GM15510 (cell line): ENCODE results near the gene CRTC3.

Experiments
- POLR2A ChIP-seq: IDR thresholded peaks from 3 replicates; pipeline ENCODE4 v1.6.1; 2011; ENCODE audit warnings: borderline replicate concordance; ENCODE audit not compliant: insufficient read length; ENCODE audit errors: extremely low read depth

The CRTC3 gene

GRCh38 chr15:90618330-90619125, 88.8 kb downstream of the CRTC3 start:
- no peak for TF ChIP-seq POLR2A

- TF ChIP-seq POLR2A, result no peak
These were observed 89.7 kb downstream of the CRTC3 start for GRCh38 chr15:90619468-90619867.

DNA sequence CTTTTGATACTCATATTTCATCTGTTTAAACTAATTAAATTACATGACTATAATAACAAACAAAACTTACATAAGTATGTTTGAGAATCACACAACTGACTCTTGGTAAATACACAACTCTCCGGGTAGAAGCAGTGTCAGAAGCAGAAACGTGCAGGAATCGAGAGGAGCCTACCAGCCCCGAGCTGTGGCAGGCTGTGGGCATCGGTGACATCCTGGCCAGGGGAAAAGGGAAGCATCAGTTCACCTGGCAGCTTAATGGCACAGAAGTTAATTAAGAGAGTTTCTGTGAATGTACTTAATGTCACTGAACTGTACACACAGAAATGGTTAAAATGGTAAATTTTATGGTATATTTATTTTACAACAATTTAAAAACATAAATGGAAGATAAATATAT, 90.2 kb downstream of the CRTC3 start:
- TF ChIP-seq POLR2A, result no peak

GRCh38 chr15:90620379-90621067, 90.8 kb downstream of the CRTC3 start:
- TF ChIP-seq POLR2A, result no peak

DNA sequence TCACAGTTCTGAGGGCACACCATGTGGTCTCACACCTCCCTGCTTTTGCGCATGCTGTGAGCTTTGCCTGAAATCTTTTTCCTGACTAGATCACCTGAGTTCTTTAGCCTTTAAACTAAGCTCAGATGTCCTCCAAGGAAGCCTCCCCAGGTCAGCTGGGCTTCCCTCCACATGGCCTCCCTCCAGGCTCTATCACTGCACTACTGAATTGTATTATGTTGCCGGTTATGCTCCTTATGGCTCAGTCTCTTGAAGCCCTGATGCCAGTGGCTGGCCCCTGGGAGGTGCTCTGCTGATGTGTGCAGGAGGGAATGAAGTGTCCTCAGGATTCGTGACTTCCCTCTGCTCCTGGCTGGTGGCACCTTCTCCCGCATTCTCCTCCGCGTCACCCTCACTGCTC, 94.1 kb downstream of the CRTC3 start:
- TF ChIP-seq POLR2A, result no peak

DNA sequence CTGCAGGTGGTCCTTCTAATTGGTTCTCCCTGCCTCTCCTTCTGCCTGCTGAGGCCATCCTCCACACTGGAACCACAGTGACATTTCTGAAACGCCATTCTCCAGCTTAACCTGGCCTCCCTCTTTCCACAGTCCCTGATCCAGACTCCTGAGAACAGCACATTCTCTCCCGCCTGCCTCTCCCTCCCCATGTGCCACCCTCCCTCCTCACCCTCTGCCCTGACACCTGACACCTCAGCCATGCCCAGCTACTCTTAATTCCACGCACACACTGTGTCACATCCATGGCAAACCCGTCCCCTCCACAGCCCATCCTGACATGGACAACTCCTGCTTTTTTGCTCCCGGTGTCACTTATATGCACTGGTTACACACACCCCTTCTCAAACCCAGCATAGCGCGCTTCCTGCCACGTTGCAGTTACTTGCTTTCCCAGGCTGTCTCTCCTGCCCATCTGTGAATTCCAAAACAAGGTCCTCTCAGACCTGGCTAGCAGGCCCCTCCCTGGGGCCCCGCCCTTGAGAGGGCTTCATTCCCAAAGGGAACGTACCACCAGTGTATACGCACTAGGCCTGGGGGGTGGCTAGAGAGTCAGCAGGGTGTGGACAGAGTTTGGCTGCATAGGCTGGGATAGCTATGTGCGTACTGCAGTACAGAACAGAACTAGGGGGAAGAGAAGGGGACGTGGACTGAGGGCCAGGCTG, 94.7 kb downstream of the CRTC3 start:
- no peak for TF ChIP-seq POLR2A

GRCh38 chr15:90625037-90625436, 95.3 kb downstream of the CRTC3 start:
- TF ChIP-seq POLR2A, result no peak

- no peak for TF ChIP-seq POLR2A
These were observed 99.5 kb downstream of the CRTC3 start for GRCh38 chr15:90629217-90629616.

GRCh38 chr15:90633360-90633759, 103.6 kb downstream of the CRTC3 start:
- TF ChIP-seq POLR2A, result no peak

- TF ChIP-seq POLR2A, result no peak
These were observed 108.0 kb downstream of the CRTC3 start for GRCh38 chr15:90637693-90638092.

DNA sequence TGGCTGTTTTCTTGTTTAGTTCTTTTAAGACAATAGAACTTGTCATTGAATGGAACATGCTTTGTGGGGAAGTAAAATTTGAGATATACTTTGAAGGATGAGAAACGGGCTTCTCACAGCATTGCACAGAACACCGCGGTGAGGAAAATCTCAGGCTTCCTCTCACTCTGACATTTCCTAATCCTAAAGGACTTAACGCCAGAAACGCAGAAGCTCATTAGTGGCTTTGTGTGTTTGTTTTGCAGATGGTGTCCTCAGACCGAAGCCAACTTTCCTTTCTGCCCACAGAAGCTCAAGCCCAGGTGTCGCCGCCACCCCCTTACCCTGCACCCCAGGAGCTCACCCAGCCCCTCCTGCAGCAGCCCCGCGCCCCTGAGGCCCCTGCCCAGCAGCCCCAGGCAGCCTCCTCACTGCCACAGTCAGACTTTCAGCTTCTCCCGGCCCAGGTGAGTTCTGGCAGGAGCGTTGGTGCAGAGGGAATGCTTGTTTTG, 108.5 kb downstream of the CRTC3 start:
- TF ChIP-seq POLR2A, result no peak

DNA sequence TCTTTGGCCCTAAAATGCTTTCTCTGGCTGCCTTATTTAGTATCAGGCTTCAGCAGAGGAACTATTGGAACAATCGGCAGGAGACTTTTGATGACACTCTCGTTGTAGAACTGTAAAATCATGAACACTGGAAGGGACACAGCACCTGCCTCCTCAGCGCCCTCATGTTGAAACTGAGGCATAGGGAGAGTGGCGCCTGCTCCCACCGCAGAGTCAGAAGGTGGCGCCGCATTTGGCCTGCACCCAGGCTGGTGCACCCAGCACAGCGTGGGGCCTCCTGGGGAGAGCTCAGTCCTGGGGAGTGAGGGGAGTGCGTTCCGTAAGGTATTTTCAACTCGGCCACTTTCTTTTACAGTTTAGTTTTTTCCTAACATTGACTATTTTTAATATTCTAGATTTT, 109.2 kb downstream of the CRTC3 start:
- no peak for TF ChIP-seq POLR2A

GRCh38 chr15:90640862-90641261, 111.1 kb downstream of the CRTC3 start:
- no peak for TF ChIP-seq POLR2A

- TF ChIP-seq POLR2A, result no peak
These were observed 112.1 kb downstream of the CRTC3 start for GRCh38 chr15:90641581-90642463.
